G401.6 (cell line): ENCODE results near the gene MGST2.

Source experiments
- FAIRE-seq: peaks from 2 replicates; lab custom pipeline; 2012; peaks lifted over from hg19 to GRCh38; lab: Jason Lieb, UNC

MGST2 gene

GRCh38 chr4:139744232-139744631, 78.6 kb downstream of the MGST2 start:
- FAIRE-seq, result no peak

DNA sequence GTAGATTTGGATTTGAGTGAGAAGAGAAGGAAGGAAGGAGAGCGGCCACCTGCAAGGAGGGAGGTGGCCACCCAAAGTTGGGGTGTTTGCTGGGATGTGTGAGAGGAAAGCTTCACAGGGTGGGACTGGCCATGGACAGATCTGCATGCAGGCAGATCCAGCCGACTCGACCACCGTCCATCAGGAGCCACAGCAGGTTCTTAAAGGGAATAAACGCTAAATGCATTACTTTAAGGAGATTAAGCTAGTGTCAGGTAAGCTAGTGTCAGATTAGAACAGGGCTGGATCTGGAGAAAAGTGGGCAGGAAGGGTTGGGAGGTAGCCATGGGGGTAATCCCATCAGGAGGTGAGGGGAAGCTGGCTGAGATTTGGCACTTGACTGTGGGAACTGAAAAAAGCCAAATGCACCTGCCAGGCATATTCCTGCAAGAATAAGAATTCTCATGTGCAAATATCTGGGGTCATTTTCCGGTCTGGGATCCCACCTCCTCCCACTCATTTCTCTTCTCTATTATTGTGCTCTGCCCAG, 79.6 kb downstream of the MGST2 start:
- FAIRE-seq, result no peak

DNA sequence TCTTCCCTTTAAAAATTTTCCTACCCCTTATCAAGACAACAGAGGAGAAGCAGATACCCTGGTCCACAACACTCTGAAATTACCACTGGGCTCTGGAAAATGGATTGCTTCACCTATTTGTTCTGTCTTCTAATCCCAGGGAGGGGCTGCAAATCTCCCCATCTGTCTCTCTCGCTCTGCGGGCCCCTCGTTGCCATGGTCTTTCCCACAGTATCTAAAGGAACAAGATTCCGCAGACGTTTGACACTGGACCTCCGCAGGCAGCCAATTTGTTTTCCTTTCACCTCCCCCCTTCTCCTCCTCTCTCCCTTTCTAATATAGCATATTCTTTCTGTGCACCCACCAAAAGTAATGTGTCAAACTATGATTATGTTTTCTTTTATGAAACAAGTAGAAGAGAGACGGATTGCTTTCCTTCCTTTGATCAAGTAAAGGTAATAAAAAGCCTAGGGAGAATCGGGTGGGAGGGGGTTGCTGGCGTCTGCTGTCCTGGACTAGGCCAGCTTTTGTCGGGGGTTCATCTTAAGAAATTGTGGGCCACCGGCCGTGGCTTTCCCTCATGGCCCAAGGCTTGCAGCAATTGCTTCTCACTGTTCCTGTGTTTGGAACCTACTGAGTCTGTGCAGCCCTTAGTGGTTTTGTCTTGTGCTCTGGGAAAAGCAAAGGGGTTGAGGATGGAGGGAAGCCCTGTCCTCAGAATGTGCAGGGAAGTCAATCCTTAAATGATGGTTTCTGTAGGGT, 81.0 kb downstream of the MGST2 start:
- FAIRE-seq, result no peak

GRCh38 chr4:139749338-139749737, 83.7 kb downstream of the MGST2 start:
- no peak for FAIRE-seq

DNA sequence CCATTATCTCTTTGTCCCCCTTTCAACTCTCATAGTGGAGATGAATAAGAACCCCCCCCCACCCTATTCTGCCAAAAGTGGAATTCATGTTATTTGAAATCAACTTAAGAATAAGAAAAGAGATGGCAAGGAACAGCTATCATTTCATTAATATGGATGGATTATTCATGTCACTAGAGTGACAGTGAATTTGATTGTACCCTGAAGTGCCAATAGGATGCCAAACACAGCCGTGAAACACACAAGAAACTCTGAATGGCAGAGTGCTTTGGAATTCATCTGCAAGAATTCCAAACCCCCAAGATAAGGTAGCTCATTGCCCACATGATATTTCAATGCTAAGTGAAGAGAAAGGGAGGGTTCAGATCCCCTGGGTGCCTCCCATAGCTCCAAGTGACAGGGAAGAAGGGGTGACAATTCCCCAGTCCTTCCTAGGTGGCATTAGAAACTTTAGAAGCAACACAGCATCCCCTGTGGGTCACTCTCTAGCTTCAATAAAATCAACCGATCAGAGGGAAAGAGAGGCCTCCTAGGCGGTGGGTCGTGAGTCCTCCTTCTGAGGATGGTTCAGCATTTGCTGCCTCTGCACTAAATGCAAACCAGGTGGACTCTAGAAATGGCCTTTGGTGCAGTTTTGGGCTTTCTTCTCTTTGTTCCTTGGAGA, 84.3 kb downstream of the MGST2 start:
- FAIRE-seq, result no peak

DNA sequence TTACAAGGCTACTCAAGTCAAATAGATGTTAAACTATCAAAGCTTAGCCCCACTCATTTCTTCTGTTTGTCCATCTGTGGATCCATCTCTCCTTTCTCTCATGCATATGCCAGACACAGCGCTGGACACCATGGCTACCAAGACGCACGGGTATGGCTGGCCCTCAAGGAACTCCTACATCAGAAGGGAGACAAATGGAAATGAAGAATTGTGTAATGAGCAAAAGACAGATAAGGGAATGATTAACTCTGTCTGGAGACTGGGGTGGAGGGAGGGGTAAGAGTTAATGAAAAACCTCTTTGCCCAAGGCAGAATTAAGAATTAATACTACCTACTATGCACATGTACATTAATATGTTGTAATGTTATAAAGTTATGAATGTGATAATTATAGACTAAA, 88.1 kb downstream of the MGST2 start:
- no peak for FAIRE-seq
